ENCODE results near the gene PNMA8A.

DNA sequence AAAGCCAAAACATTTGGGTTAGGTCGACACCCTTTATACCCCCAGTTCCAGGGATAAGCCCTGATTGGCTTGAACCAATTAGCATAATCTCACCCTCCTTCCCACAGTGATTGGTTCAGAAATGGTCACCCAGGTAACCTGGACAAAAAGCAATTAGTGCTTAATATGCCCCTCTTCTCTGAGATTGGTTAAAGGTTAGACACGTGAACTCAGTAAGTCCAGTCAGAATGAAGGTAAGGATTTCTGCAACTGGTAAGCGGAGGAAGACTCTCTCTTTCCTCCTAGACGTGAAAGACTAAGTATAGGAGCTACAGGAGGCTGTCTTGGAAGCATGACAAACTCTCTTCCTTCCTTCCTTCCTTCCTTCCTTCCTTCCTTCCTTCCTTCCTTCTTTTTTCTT, 41.4 kb downstream of the PNMA8A start:
- TF ChIP-seq, protein P1, sequence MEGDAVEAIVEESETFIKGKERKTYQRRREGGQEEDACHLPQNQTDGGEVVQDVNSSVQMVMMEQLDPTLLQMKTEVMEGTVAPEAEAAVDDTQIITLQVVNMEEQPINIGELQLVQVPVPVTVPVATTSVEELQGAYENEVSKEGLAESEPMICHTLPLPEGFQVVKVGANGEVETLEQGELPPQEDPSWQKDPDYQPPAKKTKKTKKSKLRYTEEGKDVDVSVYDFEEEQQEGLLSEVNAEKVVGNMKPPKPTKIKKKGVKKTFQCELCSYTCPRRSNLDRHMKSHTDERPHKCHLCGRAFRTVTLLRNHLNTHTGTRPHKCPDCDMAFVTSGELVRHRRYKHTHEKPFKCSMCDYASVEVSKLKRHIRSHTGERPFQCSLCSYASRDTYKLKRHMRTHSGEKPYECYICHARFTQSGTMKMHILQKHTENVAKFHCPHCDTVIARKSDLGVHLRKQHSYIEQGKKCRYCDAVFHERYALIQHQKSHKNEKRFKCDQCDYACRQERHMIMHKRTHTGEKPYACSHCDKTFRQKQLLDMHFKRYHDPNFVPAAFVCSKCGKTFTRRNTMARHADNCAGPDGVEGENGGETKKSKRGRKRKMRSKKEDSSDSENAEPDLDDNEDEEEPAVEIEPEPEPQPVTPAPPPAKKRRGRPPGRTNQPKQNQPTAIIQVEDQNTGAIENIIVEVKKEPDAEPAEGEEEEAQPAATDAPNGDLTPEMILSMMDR (IDR thresholded peaks at IDR 0.05; ENCODE audit: low read length): no peak
- no peak for TF ChIP-seq EZH2phosphoT487 (IDR thresholded peaks at IDR 0.05; ENCODE audit: low read length)

Data from MM.1S (cell line).